Breast epithelium (tissue), 3 donors: ENCODE results near the gene MLST8.

Experiments
- POLR2A ChIP-seq: fragments of 450-650 bp; IDR thresholded peaks from one replicate; pipeline ENCODE4 v1.6.1; 2016; ENCODE audit warnings: antibody characterized with exemption, mild to moderate bottlenecking, moderate library complexity
- POLR2AphosphoS5 ChIP-seq, 3 donors: sonication (generic); formaldehyde crosslinking; IDR thresholded peaks; one replicate each; pipeline ENCODE4 v1.6.1; 2017; ENCODE audit warnings: antibody characterized with exemption in 3 of 3
- TF ChIP-seq, protein P1 (sequence below), 3 donors: fragments of 450-650 bp; IDR thresholded peaks; one replicate each; pipeline ENCODE4 v1.5.1; 2016 to 2017; ENCODE audit warnings: antibody characterized with exemption in 3 of 3, mild to moderate bottlenecking in 3 of 3, moderate library complexity in 3 of 3

DNA sequence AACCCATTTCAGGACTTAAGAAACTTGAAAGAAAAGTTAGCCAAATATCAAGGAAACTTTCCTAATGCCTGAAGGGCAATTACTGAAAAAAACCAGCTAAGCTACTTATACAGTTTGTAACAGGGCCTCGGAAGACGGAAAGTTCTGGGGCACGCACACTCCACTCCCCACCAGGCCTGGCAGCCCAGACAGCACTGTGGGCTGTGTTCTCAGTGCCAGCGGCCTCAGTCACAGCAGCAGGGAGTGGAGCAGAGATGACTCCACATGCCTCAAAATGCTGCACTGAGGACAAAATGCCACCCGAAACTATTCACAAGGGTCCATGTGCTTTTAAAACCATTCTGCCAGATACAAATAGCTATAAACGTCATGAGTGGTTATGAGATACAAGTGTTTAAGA lies 52.5 kb downstream of the MLST8 start:
- TF ChIP-seq, protein P1, sequence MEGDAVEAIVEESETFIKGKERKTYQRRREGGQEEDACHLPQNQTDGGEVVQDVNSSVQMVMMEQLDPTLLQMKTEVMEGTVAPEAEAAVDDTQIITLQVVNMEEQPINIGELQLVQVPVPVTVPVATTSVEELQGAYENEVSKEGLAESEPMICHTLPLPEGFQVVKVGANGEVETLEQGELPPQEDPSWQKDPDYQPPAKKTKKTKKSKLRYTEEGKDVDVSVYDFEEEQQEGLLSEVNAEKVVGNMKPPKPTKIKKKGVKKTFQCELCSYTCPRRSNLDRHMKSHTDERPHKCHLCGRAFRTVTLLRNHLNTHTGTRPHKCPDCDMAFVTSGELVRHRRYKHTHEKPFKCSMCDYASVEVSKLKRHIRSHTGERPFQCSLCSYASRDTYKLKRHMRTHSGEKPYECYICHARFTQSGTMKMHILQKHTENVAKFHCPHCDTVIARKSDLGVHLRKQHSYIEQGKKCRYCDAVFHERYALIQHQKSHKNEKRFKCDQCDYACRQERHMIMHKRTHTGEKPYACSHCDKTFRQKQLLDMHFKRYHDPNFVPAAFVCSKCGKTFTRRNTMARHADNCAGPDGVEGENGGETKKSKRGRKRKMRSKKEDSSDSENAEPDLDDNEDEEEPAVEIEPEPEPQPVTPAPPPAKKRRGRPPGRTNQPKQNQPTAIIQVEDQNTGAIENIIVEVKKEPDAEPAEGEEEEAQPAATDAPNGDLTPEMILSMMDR (IDR thresholded peaks at IDR 0.05) = no peak
- TF ChIP-seq POLR2A (no peak), POLR2AphosphoS5 (IDR thresholded peaks at IDR 0.05) (no peak)
